Activated T-helper 2 cell treated with anti-CD3 and anti-CD28 coated beads, Interferon-gamma antibody, Interleukin-2, Interleukin-4, amounts not matched to agents 10 μg/mL and 5 μg/mL and 100 μg/mL, durations not matched to agents 14 hours and 24 hours and 36 hours (primary cell): ENCODE measurements around the gene PLS3. TPM values are rescaled to one million over a fixed set of nuclear protein-coding genes. Genes with fewer than 3 reads are reported as not detected.

Source experiments
- DNase-seq: peaks from one replicate; pipeline ENCODE4 v3.0.0; 2021; ENCODE audit warnings: low spot score
- H3K27ac Mint-ChIP-seq: one replicate; pipeline ENCODE4 v1.8.0; 2021; ENCODE audit warnings: mixed read lengths
- H3K27me3 Mint-ChIP-seq: one replicate; pipeline ENCODE4 v1.8.0; 2021; ENCODE audit warnings: low read depth, mixed read lengths
- H3K36me3 Mint-ChIP-seq: one replicate; pipeline ENCODE4 v1.8.0; 2021; ENCODE audit warnings: low read depth, mixed read lengths
- H3K4me1 Mint-ChIP-seq: one replicate; pipeline ENCODE4 v1.8.0; 2021; ENCODE audit warnings: low read depth, mixed read lengths
- H3K4me3 Mint-ChIP-seq: one replicate; pipeline ENCODE4 v1.8.0; 2021; ENCODE audit warnings: low read depth, mild to moderate bottlenecking, moderate library complexity, mixed read lengths
- H3K9me3 Mint-ChIP-seq: one replicate; pipeline ENCODE4 v1.8.0; 2021; ENCODE audit warnings: mixed read lengths
- intact Hi-C: fragments of 100-400 bp; cut with micrococcal nuclease; formaldehyde crosslinking; loops from one replicate; pipeline ENCODE4 v1.15.1; 2023
- total RNA-seq: library from RNA; stranded (reverse); gene quantifications from 2 replicates; pipeline ENCODE4 v1.2.3, GENCODE V29; 2022

Gene PLS3
- total RNA-seq, 1 donor from 2014 or later, result 5.4 TPM

- Mint-ChIP-seq H3K4me1 (no peaks in the 10 kb centered on the region), H3K27me3 (no peaks in the 10 kb centered on the region), H3K36me3 (no peaks in the 10 kb centered on the region), H3K27ac (no peak overlapping the region), H3K4me3 (no peak overlapping the region), H3K9me3 (no peaks in the 10 kb centered on the region)
- intact Hi-C loops, result no loop called here
- DNase-seq, result no peak
These were observed 12.0 kb upstream of the PLS3 start for GRCh38 chrX:115549008-115549407.

- H3K9me3 Mint-ChIP-seq, result no peaks in the 10 kb centered on the region
- H3K27me3 Mint-ChIP-seq, result peaks cover 5% of the 10 kb centered on the region
- H3K36me3 Mint-ChIP-seq, result no peaks in the 10 kb centered on the region
- no peak for DNase-seq
- intact Hi-C loops, result no loop called here
- H3K27ac Mint-ChIP-seq, result no peak overlapping the region
- H3K4me1 Mint-ChIP-seq, result no peaks in the 10 kb centered on the region
- H3K4me3 Mint-ChIP-seq, result no peak overlapping the region
These were observed 7.8 kb upstream of the PLS3 start for GRCh38 chrX:115553171-115553570.

GRCh38 chrX:115559672-115560071, 1.3 kb upstream of the PLS3 start:
- H3K4me3 Mint-ChIP-seq, result no peak overlapping the region
- DNase-seq, result no peak
- H3K9me3 Mint-ChIP-seq, result no peaks in the 10 kb centered on the region
- H3K36me3 Mint-ChIP-seq, result no peaks in the 10 kb centered on the region
- no peak overlapping the region for H3K27ac Mint-ChIP-seq
- H3K27me3 Mint-ChIP-seq, result peaks cover 16% of the 10 kb centered on the region
- intact Hi-C loops, result loop anchor here (2.0 kb wide), 1 partner anchor 25 kb away; no protein-coding TSS in a partner anchor
- H3K4me1 Mint-ChIP-seq, result no peaks in the 10 kb centered on the region

GRCh38 chrX:115560211-115560977, 580 bp upstream of the PLS3 start:
- Mint-ChIP-seq H3K9me3 (no peaks in the 10 kb centered on the region), H3K27me3 (peaks cover 19% of the 10 kb centered on the region), H3K4me1 (no peaks in the 10 kb centered on the region), H3K36me3 (no peaks in the 10 kb centered on the region), H3K4me3 (peak overlapping the region; percentile 72), H3K27ac (no peak overlapping the region)
- intact Hi-C loops, result loop anchor here (2.0 kb wide), 1 partner anchor 24 kb away; no protein-coding TSS in a partner anchor
- no peak for DNase-seq

GRCh38 chrX:115561605-115562479, 868 bp downstream of the PLS3 start:
- DNase-seq, result no peak
- Mint-ChIP-seq H3K9me3 (no peaks in the 10 kb centered on the region), H3K4me3 (peak overlapping the region; percentile 72), H3K27ac (no peak overlapping the region), H3K27me3 (peaks cover 16% of the 10 kb centered on the region), H3K36me3 (no peaks in the 10 kb centered on the region), H3K4me1 (no peaks in the 10 kb centered on the region)
- intact Hi-C loops, result loop anchor here (2.0 kb wide), 1 partner anchor 23 kb away; no protein-coding TSS in a partner anchor

- H3K27me3 Mint-ChIP-seq, result peaks cover 16% of the 10 kb centered on the region
- no peaks in the 10 kb centered on the region for H3K9me3 Mint-ChIP-seq
- peak overlapping the region; percentile 72 for H3K4me3 Mint-ChIP-seq
- no peak for DNase-seq
- intact Hi-C loops, result no loop called here
- no peak overlapping the region for H3K27ac Mint-ChIP-seq
- no peaks in the 10 kb centered on the region for H3K4me1 Mint-ChIP-seq
- no peaks in the 10 kb centered on the region for H3K36me3 Mint-ChIP-seq
These were observed 1.5 kb downstream of the PLS3 start for GRCh38 chrX:115562480-115562847.

- intact Hi-C loops, result no loop called here
- Mint-ChIP-seq H3K36me3 (no peaks in the 10 kb centered on the region), H3K4me3 (no peak overlapping the region), H3K27me3 (peaks cover 13% of the 10 kb centered on the region), H3K27ac (no peak overlapping the region), H3K9me3 (no peaks in the 10 kb centered on the region), H3K4me1 (no peaks in the 10 kb centered on the region)
- no peak for DNase-seq
These were observed 2.7 kb downstream of the PLS3 start for GRCh38 chrX:115563633-115564162.

GRCh38 chrX:115564243-115564642, 3.3 kb downstream of the PLS3 start:
- H3K27ac Mint-ChIP-seq, result no peak overlapping the region
- no peaks in the 10 kb centered on the region for H3K36me3 Mint-ChIP-seq
- DNase-seq, result no peak
- no peaks in the 10 kb centered on the region for H3K9me3 Mint-ChIP-seq
- intact Hi-C loops, result no loop called here
- H3K4me1 Mint-ChIP-seq, result no peaks in the 10 kb centered on the region
- H3K4me3 Mint-ChIP-seq, result no peak overlapping the region
- H3K27me3 Mint-ChIP-seq, result peaks cover 13% of the 10 kb centered on the region

GRCh38 chrX:115565888-115566287, 4.9 kb downstream of the PLS3 start:
- H3K27me3 Mint-ChIP-seq, result peaks cover 9% of the 10 kb centered on the region
- H3K4me3 Mint-ChIP-seq, result no peak overlapping the region
- H3K9me3 Mint-ChIP-seq, result no peaks in the 10 kb centered on the region
- H3K27ac Mint-ChIP-seq, result no peak overlapping the region
- no peak for DNase-seq
- no peaks in the 10 kb centered on the region for H3K36me3 Mint-ChIP-seq
- intact Hi-C loops, result no loop called here
- no peaks in the 10 kb centered on the region for H3K4me1 Mint-ChIP-seq

GRCh38 chrX:115571712-115572111, 10.7 kb downstream of the PLS3 start:
- Mint-ChIP-seq H3K4me3 (no peak overlapping the region), H3K4me1 (no peaks in the 10 kb centered on the region), H3K9me3 (no peaks in the 10 kb centered on the region), H3K36me3 (no peaks in the 10 kb centered on the region), H3K27me3 (no peaks in the 10 kb centered on the region), H3K27ac (no peak overlapping the region)
- intact Hi-C loops, result no loop called here
- no peak for DNase-seq

GRCh38 chrX:115573185-115573584, 12.2 kb downstream of the PLS3 start:
- intact Hi-C loops, result no loop called here
- no peak for DNase-seq
- Mint-ChIP-seq H3K36me3 (no peaks in the 10 kb centered on the region), H3K27ac (no peak overlapping the region), H3K27me3 (no peaks in the 10 kb centered on the region), H3K4me1 (no peaks in the 10 kb centered on the region), H3K4me3 (no peak overlapping the region), H3K9me3 (no peaks in the 10 kb centered on the region)

- no peaks in the 10 kb centered on the region for H3K9me3 Mint-ChIP-seq
- H3K36me3 Mint-ChIP-seq, result no peaks in the 10 kb centered on the region
- no peak overlapping the region for H3K27ac Mint-ChIP-seq
- intact Hi-C loops, result no loop called here
- no peak overlapping the region for H3K4me3 Mint-ChIP-seq
- no peak for DNase-seq
- H3K4me1 Mint-ChIP-seq, result peaks cover 4% of the 10 kb centered on the region
- H3K27me3 Mint-ChIP-seq, result no peaks in the 10 kb centered on the region
These were observed 15.7 kb downstream of the PLS3 start for GRCh38 chrX:115576676-115577075.

GRCh38 chrX:115579327-115579726, 18.4 kb downstream of the PLS3 start:
- H3K36me3 Mint-ChIP-seq, result no peaks in the 10 kb centered on the region
- no peaks in the 10 kb centered on the region for H3K27me3 Mint-ChIP-seq
- H3K4me1 Mint-ChIP-seq, result peaks cover 4% of the 10 kb centered on the region
- no peak for DNase-seq
- intact Hi-C loops, result loop anchor here (1.0 kb wide), 1 partner anchor 38 kb away; no protein-coding TSS in a partner anchor
- no peaks in the 10 kb centered on the region for H3K9me3 Mint-ChIP-seq
- H3K27ac Mint-ChIP-seq, result no peak overlapping the region
- no peak overlapping the region for H3K4me3 Mint-ChIP-seq
